Liver (tissue), 3 donors: ENCODE data around the gene TSPEAR.

ENCODE experiments used
- GABPA ChIP-seq, 2 donors: IDR thresholded peaks in 1 of 2; conservative IDR thresholded peaks in 1 of 2; 2 replicates each; pipeline ENCODE4 v1.6.1; 2016; ENCODE audit warnings: antibody characterized with exemption in 2 of 2, mild to moderate bottlenecking in 1 of 2, moderate library complexity in 1 of 2
- HNF4A ChIP-seq, 2 donors: conservative IDR thresholded peaks; 2 replicates each; pipeline ENCODE4 v1.6.1; 2016; ENCODE audit warnings: antibody characterized with exemption in 2 of 2, mild to moderate bottlenecking in 2 of 2
- JUND ChIP-seq, 2 donors: IDR thresholded peaks; 2 replicates each; pipeline ENCODE4 v1.6.1; 2016; ENCODE audit warnings: antibody characterized with exemption in 2 of 2
- MAX ChIP-seq: IDR thresholded peaks from 2 replicates; pipeline ENCODE4 v1.6.1; 2016; ENCODE audit warnings: antibody characterized with exemption
- TAF1 ChIP-seq: conservative IDR thresholded peaks from 2 replicates; pipeline ENCODE4 v1.6.1; 2016; ENCODE audit warnings: antibody characterized with exemption, mild to moderate bottlenecking
- YY1 ChIP-seq: IDR thresholded peaks from 2 replicates; pipeline ENCODE4 v1.6.1; 2016; ENCODE audit warnings: antibody characterized with exemption, mild to moderate bottlenecking
- TF ChIP-seq, protein P1 (sequence below): fragments of 150-350 bp; IDR thresholded peaks from 2 replicates; pipeline ENCODE4 v1.5.1; 2017; ENCODE audit warnings: improper control_type of control experiment, low read depth, low read length; ENCODE audit not compliant: missing input control
- donor health status: healthy.
- donor health status: healthy.

DNA sequence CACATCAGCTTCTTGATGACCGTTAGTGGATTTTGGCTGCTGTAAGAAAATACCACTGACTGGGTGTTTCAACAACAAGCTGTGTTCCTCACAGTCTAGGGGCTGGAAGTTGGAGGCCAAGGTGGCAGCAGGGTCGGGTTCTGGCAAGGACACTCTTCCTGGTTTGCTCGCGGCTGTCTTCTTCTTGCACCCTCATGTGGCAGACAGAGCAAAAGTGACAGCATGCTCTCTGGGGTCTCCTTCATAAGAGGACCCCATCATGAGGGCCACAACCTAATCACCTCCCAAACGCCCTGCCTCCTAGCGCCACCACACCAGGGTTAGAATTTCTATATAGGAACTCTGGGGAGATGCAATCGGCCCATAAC lies 18.6 kb upstream of the TSPEAR start:
- TF ChIP-seq MAX (no peak), TAF1 (no peak), GABPA (IDR thresholded peaks at IDR 0.05 in 1 of 2, conservative IDR thresholded peaks at IDR 0.05 in 1 of 2) (no peak), JUND (IDR thresholded peaks at IDR 0.05) (no peak), HNF4A (conservative IDR thresholded peaks at IDR 0.05) (no peak), YY1 (no peak)
- TF ChIP-seq, protein P1, sequence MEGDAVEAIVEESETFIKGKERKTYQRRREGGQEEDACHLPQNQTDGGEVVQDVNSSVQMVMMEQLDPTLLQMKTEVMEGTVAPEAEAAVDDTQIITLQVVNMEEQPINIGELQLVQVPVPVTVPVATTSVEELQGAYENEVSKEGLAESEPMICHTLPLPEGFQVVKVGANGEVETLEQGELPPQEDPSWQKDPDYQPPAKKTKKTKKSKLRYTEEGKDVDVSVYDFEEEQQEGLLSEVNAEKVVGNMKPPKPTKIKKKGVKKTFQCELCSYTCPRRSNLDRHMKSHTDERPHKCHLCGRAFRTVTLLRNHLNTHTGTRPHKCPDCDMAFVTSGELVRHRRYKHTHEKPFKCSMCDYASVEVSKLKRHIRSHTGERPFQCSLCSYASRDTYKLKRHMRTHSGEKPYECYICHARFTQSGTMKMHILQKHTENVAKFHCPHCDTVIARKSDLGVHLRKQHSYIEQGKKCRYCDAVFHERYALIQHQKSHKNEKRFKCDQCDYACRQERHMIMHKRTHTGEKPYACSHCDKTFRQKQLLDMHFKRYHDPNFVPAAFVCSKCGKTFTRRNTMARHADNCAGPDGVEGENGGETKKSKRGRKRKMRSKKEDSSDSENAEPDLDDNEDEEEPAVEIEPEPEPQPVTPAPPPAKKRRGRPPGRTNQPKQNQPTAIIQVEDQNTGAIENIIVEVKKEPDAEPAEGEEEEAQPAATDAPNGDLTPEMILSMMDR = no peak
